HL-60 (cell line): ENCODE data around the gene OS9.

Experiments used
- TF ChIP-seq, protein P1 (sequence below): IDR thresholded peaks from one replicate; pipeline ENCODE4 v1.5.1; 2011; ENCODE audit warnings: low read length, control low read depth, inconsistent platforms; ENCODE audit not compliant: insufficient read depth
- TF ChIP-seq, protein P2 (sequence below): IDR thresholded peaks from 2 replicates; pipeline ENCODE4 v1.6.1; 2012; ENCODE audit warnings: low read depth; ENCODE audit not compliant: insufficient replicate concordance

DNA sequence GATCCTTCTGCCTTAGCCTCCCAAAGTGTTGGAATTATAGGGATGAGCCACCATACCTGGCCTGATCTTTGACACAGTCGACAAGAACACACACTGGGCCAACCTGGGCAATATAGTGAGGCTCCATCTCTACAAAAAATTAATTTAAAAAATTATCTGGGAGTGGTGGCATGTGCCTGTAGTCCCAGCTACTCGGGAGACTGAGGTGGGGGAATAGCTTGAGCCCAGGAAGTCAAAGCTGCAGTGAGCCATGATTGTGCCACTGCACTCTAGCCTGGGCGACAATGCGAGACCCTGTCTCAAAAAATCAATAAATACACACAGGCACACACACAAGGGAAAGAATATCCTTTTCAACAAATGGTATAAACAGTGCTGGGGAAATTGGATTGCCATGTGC is 6.1 kb upstream of the OS9 start:
- TF ChIP-seq, protein P1, sequence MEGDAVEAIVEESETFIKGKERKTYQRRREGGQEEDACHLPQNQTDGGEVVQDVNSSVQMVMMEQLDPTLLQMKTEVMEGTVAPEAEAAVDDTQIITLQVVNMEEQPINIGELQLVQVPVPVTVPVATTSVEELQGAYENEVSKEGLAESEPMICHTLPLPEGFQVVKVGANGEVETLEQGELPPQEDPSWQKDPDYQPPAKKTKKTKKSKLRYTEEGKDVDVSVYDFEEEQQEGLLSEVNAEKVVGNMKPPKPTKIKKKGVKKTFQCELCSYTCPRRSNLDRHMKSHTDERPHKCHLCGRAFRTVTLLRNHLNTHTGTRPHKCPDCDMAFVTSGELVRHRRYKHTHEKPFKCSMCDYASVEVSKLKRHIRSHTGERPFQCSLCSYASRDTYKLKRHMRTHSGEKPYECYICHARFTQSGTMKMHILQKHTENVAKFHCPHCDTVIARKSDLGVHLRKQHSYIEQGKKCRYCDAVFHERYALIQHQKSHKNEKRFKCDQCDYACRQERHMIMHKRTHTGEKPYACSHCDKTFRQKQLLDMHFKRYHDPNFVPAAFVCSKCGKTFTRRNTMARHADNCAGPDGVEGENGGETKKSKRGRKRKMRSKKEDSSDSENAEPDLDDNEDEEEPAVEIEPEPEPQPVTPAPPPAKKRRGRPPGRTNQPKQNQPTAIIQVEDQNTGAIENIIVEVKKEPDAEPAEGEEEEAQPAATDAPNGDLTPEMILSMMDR = no peak
- TF ChIP-seq, protein P2, sequence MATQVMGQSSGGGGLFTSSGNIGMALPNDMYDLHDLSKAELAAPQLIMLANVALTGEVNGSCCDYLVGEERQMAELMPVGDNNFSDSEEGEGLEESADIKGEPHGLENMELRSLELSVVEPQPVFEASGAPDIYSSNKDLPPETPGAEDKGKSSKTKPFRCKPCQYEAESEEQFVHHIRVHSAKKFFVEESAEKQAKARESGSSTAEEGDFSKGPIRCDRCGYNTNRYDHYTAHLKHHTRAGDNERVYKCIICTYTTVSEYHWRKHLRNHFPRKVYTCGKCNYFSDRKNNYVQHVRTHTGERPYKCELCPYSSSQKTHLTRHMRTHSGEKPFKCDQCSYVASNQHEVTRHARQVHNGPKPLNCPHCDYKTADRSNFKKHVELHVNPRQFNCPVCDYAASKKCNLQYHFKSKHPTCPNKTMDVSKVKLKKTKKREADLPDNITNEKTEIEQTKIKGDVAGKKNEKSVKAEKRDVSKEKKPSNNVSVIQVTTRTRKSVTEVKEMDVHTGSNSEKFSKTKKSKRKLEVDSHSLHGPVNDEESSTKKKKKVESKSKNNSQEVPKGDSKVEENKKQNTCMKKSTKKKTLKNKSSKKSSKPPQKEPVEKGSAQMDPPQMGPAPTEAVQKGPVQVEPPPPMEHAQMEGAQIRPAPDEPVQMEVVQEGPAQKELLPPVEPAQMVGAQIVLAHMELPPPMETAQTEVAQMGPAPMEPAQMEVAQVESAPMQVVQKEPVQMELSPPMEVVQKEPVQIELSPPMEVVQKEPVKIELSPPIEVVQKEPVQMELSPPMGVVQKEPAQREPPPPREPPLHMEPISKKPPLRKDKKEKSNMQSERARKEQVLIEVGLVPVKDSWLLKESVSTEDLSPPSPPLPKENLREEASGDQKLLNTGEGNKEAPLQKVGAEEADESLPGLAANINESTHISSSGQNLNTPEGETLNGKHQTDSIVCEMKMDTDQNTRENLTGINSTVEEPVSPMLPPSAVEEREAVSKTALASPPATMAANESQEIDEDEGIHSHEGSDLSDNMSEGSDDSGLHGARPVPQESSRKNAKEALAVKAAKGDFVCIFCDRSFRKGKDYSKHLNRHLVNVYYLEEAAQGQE = no peak
